Right lobe of liver (tissue), 4 donors: ENCODE results near the gene APMAP.

Experiments used
- CTCF ChIP-seq, 4 donors: fragments of 200-600 bp in 3 of 4; fragments of 450-650 bp in 1 of 4; IDR thresholded peaks; one replicate each; pipeline versions ENCODE4 v1.5.1 to v1.8.0; 2016 to 2022; ENCODE audit warnings: antibody characterized with exemption in 4 of 4, mild to moderate bottlenecking in 2 of 4
- POLR2A ChIP-seq: fragments of 450-650 bp; IDR thresholded peaks from one replicate; pipeline ENCODE4 v1.6.1; 2017; ENCODE audit warnings: antibody characterized with exemption, mild to moderate bottlenecking
- donor health status: DM: no; HTN: no; CAD: no.
- donor health status: DM: no; HTN: no; CAD: no.
- donor health status: DM: no; HTN: yes; CAD: no.

- TF ChIP-seq POLR2A (no peak), CTCF (IDR thresholded peaks at IDR 0.05) (no peak)
These were observed 43.9 kb upstream of the APMAP start for GRCh38 chr20:25036331-25036936.
